Measurements from ENCODE around the gene SPINT1.
"Not testable (repeated sequence)": the region's sequence is repeated elsewhere in the genome, so short reads cannot be mapped to it uniquely, and the experiment has no call there.

SPINT1 gene

GRCh38 chr15:40855706-40856234, 11.9 kb downstream of the SPINT1 start:
- H3K27ac ChIP-seq = no peak overlapping the region
- TF ChIP-seq CTCF (IDR thresholded peaks at IDR 0.05) = no peak
- no peaks in the 10 kb centered on the region for H3K9me3 ChIP-seq
- no peak overlapping the region for H3K4me3 ChIP-seq
- peaks cover 0 to 22% of the 10 kb centered on the region in 2 donors for H3K27me3 ChIP-seq
- H3K4me1 ChIP-seq = peaks cover 0 to 10% (median 2%) of the 10 kb centered on the region in 4 donors
- intact Hi-C loops (cut with DNase I; ENCODE audit: low total_unique reads) = no loop called here
- peaks cover 0 to 42% (median 0%) of the 10 kb centered on the region in 3 donors for H3K36me3 ChIP-seq
- no peak for DNase-seq

GRCh38 chr15:40856746-40857145, 12.9 kb downstream of the SPINT1 start:
- no peak overlapping the region for H3K4me3 ChIP-seq
- intact Hi-C loops (cut with DNase I; ENCODE audit: low total_unique reads) = no loop called here

GRCh38 chr15:40857601-40858341, 13.9 kb downstream of the SPINT1 start:
- Histone ChIP-seq H3K27me3 (peaks cover 0 to 22% of the 10 kb centered on the region in 2 donors), H3K4me1 (peaks cover 0 to 10% (median 2%) of the 10 kb centered on the region in 4 donors), H3K9me3 (no peaks in the 10 kb centered on the region), H3K36me3 (peaks cover 0 to 42% (median 0%) of the 10 kb centered on the region in 3 donors), H3K27ac (no peak overlapping the region), H3K4me3 (no peak overlapping the region)
- peak; percentile 43 to 76 for DNase-seq
- TF ChIP-seq CTCF (IDR thresholded peaks at IDR 0.05) = peak; percentile 91 to 97
- intact Hi-C loops (cut with DNase I; ENCODE audit: low total_unique reads) = no loop called here

More at GRCh38 chr15:40856746-40857145, 12.9 kb downstream of the SPINT1 start:
- peaks cover 0 to 22% of the 10 kb centered on the region in 2 donors for H3K27me3 ChIP-seq
- DNase-seq = no peak
- H3K36me3 ChIP-seq = peaks cover 0 to 42% (median 0%) of the 10 kb centered on the region in 3 donors
- no peak for TF ChIP-seq CTCF (IDR thresholded peaks at IDR 0.05)
- H3K9me3 ChIP-seq = no peaks in the 10 kb centered on the region
- no peak overlapping the region for H3K27ac ChIP-seq
- H3K4me1 ChIP-seq = peaks cover 0 to 10% (median 2%) of the 10 kb centered on the region in 4 donors

GRCh38 chr15:40858706-40859105, 14.9 kb downstream of the SPINT1 start:
- Histone ChIP-seq H3K9me3 (no peaks in the 10 kb centered on the region), H3K27me3 (peaks cover 0 to 29% of the 10 kb centered on the region in 2 donors), H3K36me3 (peaks cover 0 to 32% (median 0%) of the 10 kb centered on the region in 3 donors), H3K4me3 (no peak overlapping the region), H3K4me1 (peaks cover 0 to 10% (median 2%) of the 10 kb centered on the region in 4 donors), H3K27ac (no peak overlapping the region)
- no peak for DNase-seq
- intact Hi-C loops (cut with DNase I; ENCODE audit: low total_unique reads) = no loop called here
- no peak for TF ChIP-seq CTCF (IDR thresholded peaks at IDR 0.05)

GRCh38 chr15:40859206-40859851, 15.5 kb downstream of the SPINT1 start:
- DNase-seq = peak; percentile 56 to 79
- intact Hi-C loops (cut with DNase I; ENCODE audit: low total_unique reads) = no loop called here
- Histone ChIP-seq H3K36me3 (peaks cover 0 to 26% (median 0%) of the 10 kb centered on the region in 3 donors), H3K9me3 (no peaks in the 10 kb centered on the region), H3K4me1 (peaks cover 0 to 10% (median 2%) of the 10 kb centered on the region in 4 donors), H3K27ac (no peak overlapping the region), H3K4me3 (no peak overlapping the region), H3K27me3 (peaks cover 0 to 36% of the 10 kb centered on the region in 2 donors)
- peak; percentile 52 to 66 for TF ChIP-seq CTCF (IDR thresholded peaks at IDR 0.05)

GRCh38 chr15:40861147-40861546, 17.3 kb downstream of the SPINT1 start:
- H3K36me3 ChIP-seq; H3K4me3 ChIP-seq; H3K27ac ChIP-seq; H3K9me3 ChIP-seq; intact Hi-C loops (cut with DNase I; ENCODE audit: low total_unique reads); DNase-seq: not testable (repeated sequence)
- Histone ChIP-seq H3K4me1 (peaks cover 0 to 10% (median 2%) of the 10 kb centered on the region in 4 donors), H3K27me3 (peaks cover 0 to 53% of the 10 kb centered on the region in 2 donors)

All from tibial artery (tissue), 4 donors.